ENCODE results near the gene SASH3.
A peak's percentile ranks its signal among the peaks of the same experiment; 100 is the strongest.

SASH3 gene

DNA sequence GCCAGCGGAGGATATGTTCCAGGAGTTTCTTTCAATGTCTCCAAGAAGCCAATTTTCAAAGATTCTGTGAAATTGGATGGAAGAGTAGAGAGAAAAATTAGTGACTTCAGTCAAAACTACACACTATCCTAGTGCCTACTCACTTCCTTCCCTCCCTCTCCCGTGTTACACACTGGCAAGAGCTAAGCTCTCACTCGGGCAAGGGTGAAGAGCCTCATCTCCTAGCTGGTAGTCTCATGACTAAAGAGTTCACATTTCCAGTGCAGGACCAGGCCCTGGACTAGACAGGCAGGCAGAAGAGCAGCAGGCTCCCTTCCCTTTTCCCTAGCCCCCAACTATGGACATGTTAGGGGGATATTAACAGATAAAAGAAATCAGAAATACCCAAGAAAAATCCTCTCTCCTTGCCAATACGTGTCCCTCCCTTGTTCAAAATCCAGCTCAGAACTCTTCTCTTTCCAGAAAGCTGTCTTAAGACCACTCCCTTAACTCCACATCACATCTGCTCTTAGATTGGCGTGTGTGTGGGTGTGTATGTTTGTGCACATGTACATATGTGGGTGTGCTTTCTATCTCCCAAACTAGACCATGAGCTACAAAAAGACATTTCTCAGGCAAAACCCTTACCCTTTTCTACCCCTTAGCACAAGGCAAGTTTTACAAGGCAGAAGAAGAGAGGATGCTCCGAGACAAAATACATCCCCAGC, 34.1 kb downstream of the SASH3 start:
- DNase-seq: no peak

DNA sequence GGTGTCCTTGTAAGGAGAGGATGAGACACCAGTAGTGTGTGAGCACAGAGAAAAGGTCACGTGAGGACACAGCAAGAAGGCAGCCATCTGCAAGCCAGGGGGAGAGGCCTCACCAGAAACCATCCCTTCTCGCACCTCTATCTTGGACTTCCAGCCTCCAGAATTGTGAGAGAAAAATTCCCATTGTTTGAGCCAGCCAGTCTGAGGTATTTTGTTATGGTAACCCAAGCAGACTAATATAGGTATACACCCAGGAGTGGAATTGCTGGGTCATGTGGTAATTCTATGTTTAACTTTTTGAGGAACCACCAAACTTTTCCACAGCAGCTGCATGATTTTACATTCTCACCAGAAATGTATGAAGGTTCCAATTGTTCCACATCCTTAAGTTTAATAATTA, 38.4 kb downstream of the SASH3 start:
- DNase-seq: no peak

DNA sequence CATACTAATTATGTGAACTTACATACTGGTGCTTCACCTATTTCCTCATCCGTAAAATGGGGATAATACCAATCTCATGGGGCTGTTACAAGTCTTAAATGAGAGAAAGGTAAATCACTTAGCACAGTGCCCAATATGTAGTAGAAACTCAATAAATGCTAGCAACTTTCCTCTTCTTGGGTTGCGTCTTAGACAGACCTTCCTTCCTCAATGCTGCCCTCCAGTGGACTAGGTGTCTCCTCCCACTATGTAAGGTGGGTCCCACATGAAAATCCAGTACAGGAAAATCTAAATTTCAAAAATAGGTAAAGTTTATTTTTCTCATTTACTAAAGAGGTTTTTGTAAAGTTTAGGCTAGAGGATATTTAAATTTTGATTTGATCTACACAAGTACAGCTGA, 43.4 kb downstream of the SASH3 start:
- no peak for DNase-seq

DNA sequence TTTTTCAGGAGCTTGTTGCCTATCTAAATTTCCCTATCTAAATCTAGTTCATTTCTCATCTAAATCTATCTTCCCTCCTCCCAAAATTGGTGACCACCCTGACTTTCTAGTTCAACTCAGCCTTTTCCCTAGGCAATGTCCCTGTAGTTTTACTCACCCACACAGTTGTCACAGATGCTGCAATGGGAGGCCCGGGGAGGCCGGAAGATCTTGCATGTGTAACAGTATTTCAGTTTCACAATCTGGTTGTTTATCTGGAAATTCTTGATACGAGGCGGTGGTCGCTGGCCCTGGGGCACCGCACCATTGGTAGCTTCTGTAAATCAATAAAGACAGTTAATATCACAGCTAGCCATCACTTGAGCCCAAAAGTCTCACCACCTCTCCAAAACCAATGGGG, 43.8 kb downstream of the SASH3 start:
- no peak for DNase-seq

DNA sequence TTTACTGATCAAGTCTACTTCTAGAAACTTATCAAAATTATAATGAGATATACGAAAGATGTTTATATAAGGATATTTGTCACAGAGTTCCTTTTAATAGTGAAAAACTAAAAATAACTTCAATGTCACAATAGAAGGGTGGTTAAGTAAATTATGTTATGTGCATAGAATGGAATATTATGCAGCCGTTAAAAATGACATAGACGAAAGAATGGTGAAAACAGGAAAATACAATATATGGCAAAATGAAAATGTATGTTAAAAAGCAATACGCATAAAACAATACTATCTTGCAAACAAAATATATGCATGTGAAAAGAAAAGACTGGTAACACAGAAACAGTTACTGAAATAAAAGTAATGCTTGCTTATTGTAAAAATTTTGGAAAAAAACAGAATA, 44.9 kb downstream of the SASH3 start:
- DNase-seq: no peak

DNA sequence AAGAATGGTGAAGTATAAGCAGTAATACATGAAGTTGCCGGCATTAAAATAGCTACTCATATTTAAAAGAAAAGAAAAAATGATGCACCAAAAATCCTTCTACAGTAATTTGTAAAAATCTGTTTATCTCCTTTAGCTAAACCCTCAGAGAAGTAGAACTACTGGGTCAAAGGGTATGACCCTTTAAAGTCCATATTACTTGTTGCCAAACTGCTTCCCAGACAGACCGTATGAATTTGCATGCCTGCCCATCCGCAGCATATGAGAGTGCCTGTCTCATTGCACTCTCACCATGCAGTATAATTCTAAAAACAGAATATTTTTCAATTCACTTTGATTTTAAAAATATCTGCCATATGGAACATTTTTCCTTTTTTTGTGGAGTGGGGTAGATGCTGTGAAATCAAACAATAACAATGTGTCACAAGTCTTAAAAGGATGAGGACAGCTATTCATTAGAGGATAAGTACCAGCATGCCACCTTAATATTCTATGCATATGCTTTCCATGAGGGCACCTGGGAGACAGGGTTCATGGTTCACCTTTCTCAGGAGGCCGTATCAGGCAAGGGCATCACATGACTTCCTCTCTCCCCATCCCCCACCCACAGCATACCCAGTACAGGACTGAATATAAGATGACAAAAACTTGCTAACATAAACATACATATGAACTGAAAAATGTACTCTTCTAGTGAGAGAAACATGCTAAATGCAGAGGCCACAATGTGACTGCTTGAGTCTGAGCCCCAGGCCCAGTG, 46.2 kb downstream of the SASH3 start:
- DNase-seq: no peak

DNA sequence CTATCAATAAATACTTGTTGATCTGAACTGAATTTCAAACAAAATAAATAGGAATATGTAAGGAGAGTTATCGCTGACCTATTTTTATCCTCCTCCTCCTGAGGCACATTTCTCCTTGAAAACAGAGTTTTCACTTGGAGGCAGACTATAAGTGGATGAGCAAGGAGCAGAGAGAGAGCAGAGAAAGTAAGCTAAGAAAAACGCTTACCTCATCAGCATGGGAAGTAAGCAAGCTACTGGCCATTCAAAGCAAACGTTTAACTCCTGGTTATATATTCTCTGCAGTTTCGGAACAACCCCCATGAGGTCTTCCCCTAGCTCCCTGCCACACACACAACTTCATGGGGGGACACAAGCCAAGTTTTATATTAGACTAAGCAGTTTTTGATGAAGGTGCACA, 50.7 kb downstream of the SASH3 start:
- peak in 1 of 14 donors; percentile 32 for DNase-seq

DNA sequence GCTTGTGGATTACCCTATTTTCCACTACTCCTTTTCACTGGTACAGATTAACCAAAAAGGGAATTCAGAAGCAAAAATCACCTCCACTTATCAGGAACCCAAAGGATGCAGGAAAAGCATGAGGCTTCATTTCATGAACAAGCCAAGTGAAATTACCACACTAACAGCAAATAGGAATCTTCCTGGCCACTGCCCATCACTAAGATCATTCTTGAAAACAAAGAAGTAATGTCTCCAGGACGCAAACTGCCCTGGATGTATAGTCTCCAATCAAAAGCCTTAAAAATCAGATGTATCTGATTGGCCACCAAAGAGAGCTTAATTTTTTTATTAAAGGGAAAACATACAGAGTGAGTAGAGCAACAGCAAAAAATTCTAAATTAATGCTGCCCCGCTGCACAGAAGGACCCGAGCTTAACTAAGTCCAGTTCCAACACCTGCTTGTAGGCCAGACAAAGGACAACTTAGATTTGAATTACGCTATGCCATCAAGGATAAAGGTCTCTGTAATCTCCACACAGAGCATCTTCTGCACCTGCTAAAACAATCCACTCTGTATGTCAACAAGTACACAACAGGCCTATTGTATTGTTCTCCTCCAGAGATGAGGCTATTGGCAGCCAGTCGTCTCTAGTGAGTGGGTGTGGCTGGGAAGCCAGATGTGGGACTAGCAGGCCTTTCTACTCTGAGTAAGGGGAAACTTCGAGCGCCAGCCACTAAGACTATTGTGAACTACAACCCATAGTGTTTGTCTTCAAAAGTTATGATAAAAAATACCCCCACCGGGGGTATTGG, 51.5 kb downstream of the SASH3 start:
- DNase-seq: peak in 9 of 14 donors; percentile 4 to 62 (median 44)

DNA sequence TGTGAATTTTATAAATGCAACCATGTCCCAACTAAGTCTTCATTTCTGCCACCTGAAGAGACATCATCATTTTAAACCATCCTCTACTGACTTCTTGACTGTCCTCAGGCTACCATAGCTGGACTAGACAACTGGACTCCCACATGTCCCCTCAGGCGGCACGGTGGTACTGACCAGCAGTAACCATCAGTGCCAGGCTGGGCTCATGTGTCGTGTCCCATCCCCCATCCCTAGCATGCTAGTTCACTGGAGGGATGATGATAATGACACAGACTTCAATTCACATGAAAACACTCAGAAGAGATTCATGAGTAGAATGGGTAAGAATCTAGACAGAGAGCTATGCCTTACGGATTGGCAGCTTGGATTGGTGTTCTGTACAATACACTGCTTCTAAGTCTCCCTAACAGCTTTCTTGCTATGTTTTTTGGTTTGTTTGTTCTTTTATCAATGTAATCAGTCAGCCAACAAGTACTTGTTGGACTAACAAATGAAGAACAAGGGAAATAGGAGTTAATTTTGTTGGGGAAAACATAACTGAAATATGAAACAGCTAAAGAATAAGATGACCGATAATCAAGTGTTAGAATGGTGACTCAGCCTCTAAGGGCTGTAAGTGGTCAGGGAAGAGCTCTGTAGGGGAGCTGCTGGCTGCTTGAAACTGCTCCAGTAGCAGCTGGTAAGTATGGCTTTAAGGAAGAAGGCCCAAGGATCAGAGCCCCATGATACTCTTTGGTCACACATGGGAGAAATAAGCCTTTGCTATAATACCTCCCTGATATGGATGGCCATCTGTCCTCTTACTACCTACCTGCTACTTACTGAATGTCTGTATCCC, 53.6 kb downstream of the SASH3 start:
- peak in 4 of 14 donors; percentile 2 to 24 (median 13) for DNase-seq

DNA sequence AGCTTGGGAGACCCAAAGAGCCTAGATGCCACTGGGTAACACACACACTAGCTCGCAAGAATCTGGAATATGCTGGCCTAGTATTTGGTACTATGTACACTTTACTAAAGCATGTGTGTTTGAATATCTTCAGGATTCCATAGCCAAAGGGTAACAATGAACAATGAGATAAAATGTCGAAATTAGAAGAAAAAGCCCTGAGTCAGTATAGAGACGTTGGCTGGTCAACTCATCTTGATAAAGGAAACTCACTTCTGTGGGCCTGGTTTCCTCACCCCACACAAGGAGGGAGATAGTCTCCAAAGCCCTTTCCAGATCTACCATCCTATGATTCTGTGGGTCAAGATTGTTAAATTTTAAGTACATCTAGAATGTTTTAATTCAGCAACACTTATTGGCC, 57.1 kb downstream of the SASH3 start:
- DNase-seq: no peak

DNA sequence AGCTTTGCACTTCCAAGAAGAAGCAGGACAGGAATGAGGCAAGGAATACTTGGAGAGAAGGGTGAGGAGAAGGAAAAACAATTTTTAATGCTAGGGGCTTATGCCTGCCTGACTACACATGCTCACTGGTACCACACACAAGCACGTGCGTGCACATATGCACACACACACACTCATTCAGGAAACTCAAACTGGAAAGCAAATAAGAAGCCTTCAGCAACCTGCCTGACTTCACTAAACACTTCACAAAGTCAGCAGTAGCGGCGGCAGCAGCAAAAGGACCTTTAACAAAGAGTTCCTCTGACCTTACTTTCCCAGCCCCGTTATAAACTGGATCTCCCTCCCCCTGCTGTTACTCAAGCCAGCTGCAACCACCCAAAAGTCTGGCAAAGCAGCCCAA, 60.6 kb downstream of the SASH3 start:
- no peak for DNase-seq

DNA sequence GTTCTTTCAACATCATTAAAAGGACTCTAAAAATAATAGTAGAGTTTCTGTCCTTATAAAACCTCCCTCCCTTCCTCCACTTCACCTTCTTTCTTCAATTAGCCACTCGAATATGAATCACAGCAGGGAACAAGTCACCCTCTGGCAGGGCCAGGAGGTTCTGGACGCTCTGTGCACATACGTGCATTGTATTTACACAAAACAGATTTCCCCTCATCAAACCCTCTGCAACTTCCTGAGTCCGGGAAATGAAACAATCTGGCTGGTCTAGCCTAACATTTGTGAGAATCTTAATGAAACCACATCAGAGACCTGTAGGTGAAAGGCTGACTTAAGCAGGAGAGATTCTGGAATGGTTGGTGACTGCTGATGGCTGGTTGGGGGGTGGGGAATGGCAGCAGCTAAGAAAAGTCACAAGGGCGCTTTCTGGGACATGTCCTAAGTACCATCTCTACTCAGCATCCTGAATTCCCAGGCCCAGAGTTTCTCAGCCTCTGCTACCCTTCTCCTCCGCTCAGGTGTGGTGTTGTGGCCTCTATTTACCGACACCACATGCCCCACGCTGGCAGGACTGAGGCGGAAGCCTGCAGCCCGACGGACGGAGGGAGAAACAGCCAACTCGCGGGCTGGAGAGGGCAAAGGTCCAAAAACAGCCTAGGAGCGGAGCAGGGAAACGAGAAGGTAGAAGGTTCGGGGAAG, 62.9 kb downstream of the SASH3 start:
- DNase-seq: peak in 4 of 14 donors; percentile 8 to 56 (median 40)

DNA sequence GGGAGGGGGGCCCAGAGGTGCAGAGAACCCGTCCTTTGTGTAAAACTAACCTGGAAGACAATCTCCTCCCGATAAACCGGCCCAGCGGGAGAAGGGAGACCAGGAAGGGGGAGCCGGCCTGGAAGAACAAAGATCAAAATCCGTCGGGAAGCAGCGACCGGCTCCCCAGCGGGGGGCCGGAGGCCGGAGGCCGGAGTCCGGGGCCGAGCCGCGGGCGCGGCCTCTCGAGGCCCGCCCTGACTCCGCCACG, 63.4 kb downstream of the SASH3 start:
- DNase-seq: no peak

DNA sequence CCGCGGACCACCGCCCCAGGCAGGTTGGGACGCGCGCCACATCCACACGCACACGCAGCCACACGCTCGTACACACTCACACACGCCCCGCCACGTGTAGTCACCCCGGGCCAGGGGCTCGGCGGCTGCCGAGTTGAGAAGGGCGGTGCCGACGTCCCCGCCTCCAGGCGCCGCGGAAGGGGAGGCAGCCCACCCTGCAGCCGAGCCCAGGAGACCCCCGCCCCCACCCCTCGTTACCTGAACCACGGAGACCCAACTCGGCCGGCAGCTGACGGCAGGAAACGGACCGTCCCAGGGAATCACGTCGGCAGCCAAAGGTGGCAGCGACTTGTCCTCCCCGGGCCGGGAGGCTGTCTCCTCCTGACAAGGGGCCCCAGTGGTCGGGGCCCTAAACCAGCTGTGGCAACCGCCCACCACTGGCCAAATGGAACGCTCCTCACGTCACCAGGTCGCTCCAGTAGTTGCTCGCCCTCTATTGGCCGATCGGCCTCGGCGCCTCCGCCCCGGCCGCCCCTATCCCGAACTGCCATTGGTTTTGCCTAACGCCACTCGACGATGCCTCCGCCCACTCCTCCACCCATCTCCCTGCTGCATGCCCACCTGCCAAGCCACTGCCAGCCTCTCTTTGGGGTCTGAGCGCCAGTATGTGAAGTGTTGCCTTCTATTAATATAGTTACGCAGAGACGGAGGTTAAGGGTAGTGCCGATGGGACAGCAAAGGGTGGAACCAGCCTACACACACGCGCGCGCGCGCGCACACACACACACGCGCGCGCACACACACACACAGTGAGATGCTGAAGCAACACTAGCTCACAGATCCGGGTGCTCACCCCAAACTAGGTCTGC, 63.9 kb downstream of the SASH3 start, which contains the start of gene ZDHHC9:
TSS of gene ZDHHC9 (minus strand) at position 428 of the 848 bp plus-strand sequence. CDS start 1,941 bp downstream, outside the sequence.
- DNase-seq: peak; percentile 17 to 88 (median 75)
